CD4-positive, alpha-beta T cell treated with Interleukin-12 subunit alpha and Interleukin-12 subunit beta, for 1 hour (primary cell): Measurements from ENCODE around the gene TMPRSS5.

ENCODE experiments used
- DNase-seq: peaks from one replicate; pipeline ENCODE4 v3.0.0-alpha.2; 2020

TMPRSS5 gene

DNA sequence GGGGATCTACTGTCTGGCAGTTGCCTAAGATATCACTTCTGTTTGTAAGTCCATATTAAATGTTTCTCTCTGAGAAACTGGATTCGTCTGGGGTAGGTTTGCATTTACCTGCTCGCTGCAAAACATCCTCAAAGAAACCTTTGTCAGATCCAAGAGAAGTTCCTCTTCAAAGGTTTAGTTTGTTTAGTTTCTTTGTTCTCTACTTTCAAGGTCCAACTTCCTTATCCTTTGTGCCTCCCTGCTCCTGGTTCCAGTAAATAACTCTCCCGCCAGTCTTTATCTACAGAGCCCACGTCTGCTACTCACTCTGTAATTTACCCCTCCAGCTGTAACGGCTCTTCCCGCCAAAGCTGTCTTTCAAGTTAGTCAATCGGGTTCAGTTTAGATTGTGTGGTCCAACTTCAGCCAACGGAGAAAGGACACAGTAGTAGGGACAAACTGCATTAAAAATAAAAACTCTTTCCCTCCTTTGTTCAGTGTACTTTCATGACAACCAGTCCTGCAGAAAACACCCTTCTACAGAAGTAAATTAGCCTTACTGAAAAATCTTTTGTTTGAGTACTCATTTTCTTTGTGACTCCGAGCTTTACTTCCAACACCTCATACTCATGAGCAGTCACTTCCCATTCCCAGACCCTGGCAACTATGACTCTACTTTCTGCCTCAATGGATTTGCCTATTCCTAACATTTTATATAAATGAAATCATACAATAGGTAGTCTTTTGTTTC, 41.0 kb downstream of the TMPRSS5 start:
- no peak for DNase-seq

DNA sequence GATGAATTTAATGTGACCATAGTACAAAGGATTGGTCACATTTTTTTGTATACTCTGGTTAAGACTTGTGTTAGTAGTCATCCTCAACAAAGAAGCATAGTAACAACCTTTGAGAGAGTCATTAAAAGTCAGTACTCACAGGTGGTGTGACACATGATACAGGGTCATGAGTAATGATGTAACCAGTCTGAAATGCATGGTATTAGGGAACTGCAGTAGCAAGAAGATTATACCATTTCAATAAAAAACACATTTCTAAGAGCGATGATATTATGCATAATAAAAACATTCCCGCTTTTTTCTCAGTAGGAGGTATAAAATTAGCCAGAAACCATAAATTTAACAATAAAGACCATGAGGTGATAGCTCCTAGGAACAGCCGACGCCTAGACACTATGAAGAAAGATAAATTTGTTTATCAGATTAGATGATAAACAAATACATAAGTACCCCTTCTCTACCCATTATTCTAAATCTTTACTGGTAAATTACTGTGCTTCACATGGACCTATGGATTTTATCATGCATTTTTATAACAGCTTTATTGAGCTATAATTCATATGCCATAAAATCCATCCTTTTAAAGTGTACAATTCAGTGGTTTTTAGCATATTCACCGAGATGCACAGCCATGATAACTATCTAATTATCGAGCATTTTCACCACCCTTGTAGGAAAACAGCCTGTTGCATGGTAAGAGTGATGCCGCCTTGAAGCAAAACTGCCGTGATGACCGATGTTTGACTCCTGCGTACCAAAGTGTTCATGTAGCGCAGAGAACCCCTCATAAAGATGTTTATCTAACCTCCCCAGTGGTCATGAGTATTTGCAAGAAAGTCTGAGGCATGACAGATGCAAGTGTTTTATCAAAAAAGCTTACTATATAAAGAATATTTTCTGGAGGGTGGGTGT, 41.8 kb downstream of the TMPRSS5 start:
- DNase-seq: no peak

GRCh38 chr11:113663567-113663966, 42.5 kb downstream of the TMPRSS5 start:
- DNase-seq: no peak

- no peak for DNase-seq
Observed at GRCh38 chr11:113655771-113656170, 50.3 kb downstream of the TMPRSS5 start.

- DNase-seq: no peak
Observed at GRCh38 chr11:113651023-113651422, 55.1 kb downstream of the TMPRSS5 start.

GRCh38 chr11:113649311-113649710, 56.8 kb downstream of the TMPRSS5 start:
- no peak for DNase-seq

DNA sequence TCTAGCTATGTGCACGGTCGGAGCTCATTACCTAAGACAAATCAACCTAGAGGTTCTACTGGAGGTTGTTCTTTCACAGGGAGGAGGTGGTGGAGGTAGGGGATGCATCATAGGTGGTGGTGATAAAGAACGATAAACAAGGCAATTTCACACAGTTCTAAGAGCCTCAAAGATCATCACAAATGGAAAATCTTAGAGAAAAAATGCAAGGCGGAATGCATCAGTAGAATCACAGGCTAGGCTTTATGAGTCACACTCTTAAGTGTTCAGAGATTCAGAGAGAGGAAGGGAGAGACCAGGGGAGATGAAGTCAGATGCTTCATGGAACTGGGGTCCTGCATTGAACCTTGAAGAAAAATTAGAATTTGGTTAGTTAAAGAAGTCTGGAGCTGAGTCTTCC, 58.3 kb downstream of the TMPRSS5 start:
- DNase-seq: no peak

DNA sequence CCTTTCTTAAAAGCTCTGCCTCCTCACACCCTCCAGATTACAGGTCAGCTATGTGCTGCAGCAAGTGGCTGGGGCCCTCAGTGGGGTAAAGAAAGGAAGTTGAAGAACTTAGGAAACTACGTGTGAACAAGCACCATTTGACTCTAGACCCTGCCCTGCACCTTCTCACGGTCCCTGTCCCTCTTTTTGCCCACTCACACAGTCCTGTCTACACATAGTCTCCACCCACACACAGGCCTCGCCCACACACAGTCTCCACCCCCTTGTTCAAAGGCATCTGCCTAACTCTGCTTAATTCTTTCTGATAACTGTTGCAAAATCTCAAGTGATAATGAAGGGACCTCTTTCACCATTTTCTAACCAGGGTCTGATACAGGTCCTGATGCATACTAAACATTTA, 59.0 kb downstream of the TMPRSS5 start:
- DNase-seq: no peak

GRCh38 chr11:113645593-113646349, 60.3 kb downstream of the TMPRSS5 start:
- no peak for DNase-seq

DNA sequence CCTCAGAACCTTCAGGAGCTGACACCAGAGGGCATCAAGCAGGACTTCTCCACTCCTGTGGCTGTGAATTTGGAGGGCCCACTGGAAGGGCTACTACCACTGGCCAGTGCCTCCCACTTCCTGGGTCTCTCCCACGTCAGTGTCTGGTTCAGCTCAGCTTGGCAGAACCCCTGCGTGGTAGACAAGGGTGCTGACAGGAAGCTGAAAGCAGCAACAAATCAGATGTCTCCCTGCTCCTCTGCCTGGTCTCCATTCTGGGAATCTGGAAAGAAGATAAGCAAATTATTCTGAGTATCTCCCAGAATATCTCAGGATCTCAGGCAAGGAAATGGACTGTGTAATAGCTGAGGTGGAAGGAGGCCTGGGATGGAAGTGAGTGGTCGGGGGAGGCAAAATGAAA, 61.5 kb downstream of the TMPRSS5 start:
- no peak for DNase-seq

GRCh38 chr11:113643701-113644100, 62.4 kb downstream of the TMPRSS5 start:
- no peak for DNase-seq

DNA sequence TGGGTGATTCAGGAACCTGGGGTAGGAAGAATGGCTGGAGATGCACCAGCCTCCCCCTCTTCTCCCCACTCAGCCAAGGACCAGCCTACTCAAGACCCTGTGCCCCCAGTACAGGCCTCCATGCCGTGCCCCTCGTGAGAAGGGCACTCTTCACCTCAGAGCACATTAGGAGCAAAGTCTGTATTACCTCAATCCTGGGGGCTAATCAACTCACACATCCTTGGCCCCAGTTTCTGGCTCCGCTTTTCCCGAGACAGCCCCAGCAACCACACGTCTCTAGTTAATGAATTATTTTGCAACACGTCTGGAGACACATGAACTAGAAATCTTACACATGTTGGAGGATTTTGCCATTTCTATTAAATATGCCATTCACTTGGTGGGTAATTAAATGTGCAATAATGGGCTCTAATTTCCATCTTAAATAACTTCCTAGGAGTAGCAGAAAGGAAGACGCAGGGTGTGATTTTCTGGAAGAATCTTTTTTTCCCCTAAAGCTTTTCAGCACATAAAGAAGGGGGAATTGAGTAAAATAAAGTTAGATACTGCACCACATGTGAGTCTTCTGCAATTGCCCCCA, 63.0 kb downstream of the TMPRSS5 start:
- no peak for DNase-seq

- DNase-seq: no peak
Observed at GRCh38 chr11:113642090-113642489, 64.0 kb downstream of the TMPRSS5 start.

DNA sequence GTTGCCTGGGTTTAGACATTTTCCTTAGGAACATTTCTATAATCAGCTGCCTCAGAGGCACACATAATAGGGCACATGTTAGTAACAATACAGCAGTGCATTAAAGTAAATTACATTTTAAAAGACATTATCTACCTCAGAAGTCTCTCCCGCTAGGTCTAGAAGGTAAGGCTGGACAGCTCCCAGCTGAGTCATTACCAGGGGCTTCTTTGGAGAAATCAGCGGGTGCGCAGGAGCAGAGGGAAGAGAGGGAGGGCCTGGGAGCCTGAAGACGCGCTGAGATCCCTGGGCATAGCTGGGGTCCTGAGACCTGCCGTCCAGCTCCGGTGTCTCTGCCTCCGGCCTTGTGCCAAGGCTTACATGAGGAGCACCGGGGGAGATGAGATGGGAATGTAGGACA, 67.7 kb downstream of the TMPRSS5 start:
- no peak for DNase-seq

DNA sequence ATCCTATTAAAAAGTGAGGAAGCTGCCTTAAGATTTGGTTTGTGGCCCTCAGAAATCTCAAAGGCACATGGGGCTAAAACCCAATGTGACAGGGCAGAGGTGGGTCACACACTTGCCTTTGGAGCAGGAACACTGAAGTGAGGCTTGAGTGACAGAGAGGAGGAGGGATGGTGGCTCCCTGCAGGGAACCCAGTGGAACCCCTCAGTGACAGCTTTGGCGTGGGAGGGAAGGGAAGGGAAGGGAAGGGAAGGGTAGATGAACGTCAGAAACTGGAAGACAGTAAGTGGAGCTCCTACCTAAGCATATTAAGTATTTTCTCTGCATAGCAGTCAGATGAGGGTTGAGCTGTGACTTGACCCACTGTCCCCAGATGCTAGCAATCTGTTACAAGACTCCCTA, 68.5 kb downstream of the TMPRSS5 start:
- no peak for DNase-seq
